HCT116 (cell line): ENCODE results near the gene ARL4C.

Source experiments
- SP1 ChIP-seq: IDR thresholded peaks from 2 replicates; pipeline ENCODE4 v1.6.1; 2012; ENCODE audit warnings: low read depth
- TCF7L2 ChIP-seq: IDR thresholded peaks from 2 replicates; pipeline ENCODE4 v1.7.0; 2011; ENCODE audit warnings: borderline replicate concordance, inconsistent platforms; ENCODE audit not compliant: insufficient read depth, insufficient read length; ENCODE audit errors: extremely low read depth
- ZFX ChIP-seq: fragments of 450-650 bp; IDR thresholded peaks from 2 replicates; pipeline ENCODE4 v1.6.1; 2017
- TF ChIP-seq, protein P1 (sequence below), 3 experiments: fragments of 200-600 bp in 1 of 3; sonication (generic) in 1 of 3; IDR thresholded peaks in 2 of 3; conservative IDR thresholded peaks in 1 of 3; 2 replicates each; pipeline ENCODE4 v1.5.1; 2012 to 2017; ENCODE audit warnings: low read depth in 2 of 3, low read length in 2 of 3, antibody characterized with exemption in 1 of 3, borderline replicate concordance in 1 of 3, control low read depth in 1 of 3, mild to moderate bottlenecking in 1 of 3, mixed read lengths in 1 of 3, mixed run types in 1 of 3, moderate library complexity in 1 of 3; ENCODE audit not compliant: insufficient read depth in 1 of 3

DNA sequence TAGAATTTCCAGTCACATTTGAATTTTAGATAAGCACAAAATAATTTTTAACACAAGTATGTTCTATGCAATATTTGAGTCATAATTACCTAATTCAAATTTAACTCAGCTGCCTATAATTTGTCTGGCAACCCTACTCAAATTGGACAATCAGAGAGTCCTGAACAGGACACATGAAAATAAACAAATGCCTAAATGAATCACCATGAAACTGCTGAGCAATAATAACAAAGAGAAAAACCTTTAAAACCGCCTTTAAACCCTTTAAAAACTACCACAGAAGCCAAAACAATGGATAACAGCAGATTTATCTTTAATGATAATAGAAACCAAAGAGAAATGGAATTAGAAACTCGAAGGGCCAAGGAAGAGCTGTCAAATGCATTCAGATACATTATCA is 39.5 kb downstream of the ARL4C start:
- TF ChIP-seq SP1: no peak
- TF ChIP-seq, protein P1, sequence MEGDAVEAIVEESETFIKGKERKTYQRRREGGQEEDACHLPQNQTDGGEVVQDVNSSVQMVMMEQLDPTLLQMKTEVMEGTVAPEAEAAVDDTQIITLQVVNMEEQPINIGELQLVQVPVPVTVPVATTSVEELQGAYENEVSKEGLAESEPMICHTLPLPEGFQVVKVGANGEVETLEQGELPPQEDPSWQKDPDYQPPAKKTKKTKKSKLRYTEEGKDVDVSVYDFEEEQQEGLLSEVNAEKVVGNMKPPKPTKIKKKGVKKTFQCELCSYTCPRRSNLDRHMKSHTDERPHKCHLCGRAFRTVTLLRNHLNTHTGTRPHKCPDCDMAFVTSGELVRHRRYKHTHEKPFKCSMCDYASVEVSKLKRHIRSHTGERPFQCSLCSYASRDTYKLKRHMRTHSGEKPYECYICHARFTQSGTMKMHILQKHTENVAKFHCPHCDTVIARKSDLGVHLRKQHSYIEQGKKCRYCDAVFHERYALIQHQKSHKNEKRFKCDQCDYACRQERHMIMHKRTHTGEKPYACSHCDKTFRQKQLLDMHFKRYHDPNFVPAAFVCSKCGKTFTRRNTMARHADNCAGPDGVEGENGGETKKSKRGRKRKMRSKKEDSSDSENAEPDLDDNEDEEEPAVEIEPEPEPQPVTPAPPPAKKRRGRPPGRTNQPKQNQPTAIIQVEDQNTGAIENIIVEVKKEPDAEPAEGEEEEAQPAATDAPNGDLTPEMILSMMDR (IDR thresholded peaks at IDR 0.05 in 2 of 3, conservative IDR thresholded peaks at IDR 0.05 in 1 of 3; ENCODE audit: borderline replicate concordance in 1 of 3, insufficient read depth in 1 of 3, low read depth in 2 of 3, low read length in 2 of 3): no peak
- TF ChIP-seq ZFX: no peak
- TF ChIP-seq TCF7L2: no peak
